HG03442 (cell line): ENCODE results near the gene SLC29A3.

Source experiments
- ATAC-seq: cut with Tn5 transposase; IDR thresholded peaks from one replicate; pipeline ENCODE4 v1.9.1; 2021; ENCODE audit warnings: mild to moderate bottlenecking, moderate library complexity; ENCODE audit not compliant: unreplicated experiment

The SLC29A3 gene

DNA sequence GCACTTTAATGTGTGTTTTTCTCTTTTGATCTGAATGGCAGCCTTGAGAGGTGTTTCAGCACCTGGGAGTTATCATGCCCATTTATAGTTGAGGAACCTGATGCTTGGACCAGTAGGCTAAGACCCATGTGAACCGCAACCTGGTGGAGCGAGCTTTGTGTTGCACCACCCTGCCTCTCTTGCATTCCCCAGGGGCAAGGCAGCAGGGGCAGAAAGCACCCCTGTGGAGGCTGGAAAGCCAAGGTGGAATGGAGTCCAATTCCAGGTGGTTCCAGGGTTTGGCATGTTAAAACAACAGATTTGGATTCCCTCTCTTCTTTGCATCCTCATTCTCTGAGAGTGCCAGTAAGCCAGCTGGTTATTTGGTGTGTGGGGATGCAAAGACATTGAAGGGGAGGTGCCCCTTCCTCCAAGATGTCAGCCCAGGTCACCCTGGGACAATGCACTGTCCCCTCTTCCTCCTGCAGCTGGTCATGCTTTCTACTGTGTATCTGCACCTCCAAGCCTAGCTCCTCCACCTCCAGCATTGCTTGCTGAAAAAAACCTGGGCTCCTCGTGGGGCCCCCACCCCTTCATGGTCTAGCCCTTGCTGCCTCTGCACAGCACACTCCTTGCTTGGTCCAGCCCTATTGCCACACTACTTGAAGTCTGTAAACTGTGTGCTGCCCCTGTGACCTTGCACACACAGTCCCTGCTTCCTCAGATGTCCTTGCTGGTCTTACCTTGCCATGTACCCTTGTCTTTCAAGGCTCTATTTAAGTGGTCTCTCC, 72.0 kb downstream of the SLC29A3 start:
- ATAC-seq, result no peak

DNA sequence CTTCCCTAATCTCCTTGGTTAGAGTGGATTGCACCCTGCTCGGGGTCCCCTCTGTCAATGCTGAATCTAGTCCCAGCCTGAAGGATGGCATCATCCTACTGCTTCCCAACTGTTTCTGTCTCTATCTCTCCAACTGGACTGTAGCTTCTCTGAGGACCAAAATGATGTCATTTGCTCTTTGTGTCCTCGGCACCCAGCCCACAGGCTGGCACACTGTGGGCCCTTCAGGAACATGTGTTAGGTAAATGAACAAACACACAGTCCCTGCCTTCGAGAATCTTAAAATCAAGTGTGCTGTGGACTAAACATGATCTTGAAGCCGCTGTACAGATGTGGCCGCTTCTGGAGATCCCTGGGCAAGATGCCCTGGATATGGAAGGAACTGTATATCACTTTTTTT, 72.6 kb downstream of the SLC29A3 start:
- no peak for ATAC-seq

DNA sequence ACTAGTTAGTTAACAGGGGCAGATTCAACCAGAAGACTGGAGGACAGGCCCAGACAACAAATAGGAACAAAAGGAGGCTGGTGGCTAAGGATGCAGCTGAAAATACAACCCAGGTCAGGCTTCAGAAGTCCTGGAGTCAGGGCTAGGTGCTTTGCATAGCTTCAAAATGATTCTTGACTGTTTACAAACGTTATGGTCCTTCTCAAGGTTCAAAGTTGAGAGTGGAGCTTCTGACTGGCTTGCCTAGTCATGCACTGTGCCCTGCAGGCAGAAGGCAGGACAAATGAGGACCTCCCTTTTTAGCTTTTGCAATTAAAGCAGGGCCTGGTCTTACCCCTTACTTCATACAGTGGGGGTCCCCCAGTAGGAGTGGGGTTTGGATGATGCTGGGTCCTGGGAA, 73.2 kb downstream of the SLC29A3 start:
- no peak for ATAC-seq

DNA sequence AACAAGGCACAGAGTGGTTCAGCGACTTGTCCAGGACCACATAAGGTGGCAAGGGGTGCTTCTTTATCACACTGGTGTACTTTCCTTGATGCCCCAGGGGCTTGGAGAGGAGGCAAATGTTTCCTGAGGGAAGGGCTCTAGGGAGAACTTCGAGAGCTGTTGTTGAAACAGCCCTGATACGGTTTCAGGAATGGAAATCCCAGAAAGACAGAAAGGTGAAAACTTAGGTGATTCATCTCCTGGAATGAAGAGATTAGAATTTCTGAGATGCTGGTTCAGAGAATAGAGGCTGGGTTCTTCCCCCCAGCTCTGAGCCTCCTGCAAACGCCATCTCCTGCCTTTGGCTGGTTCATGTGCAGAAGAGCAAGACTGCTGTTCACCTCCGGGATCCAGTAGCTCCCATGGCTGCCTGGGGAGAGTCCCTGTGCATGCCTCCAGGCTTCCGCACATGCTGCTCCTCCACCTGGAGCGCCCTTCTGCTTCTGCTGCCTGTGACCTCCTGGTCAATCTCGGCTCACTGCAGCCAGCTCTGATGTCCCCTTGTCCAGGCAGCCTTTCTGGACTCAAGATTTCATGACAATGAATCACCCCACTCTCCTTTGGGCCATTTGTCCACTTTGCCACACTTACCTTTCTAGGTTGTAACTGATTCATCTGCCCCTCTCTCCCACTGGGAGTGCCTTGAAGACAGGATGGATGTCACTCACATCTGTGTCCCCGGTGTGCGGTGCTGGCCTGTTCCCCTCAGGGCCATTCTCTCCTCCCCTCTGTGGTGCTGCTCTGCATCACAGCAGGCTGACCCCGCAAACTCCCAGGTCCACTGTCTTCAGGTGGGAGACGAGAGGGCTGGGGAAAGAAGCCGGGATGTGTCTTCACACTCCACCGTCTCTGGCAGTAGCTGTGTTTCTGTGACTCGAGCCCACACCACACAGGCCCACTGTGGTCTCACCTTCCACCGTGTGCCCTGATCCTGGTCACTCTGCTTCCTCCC, 74.0 kb downstream of the SLC29A3 start:
- ATAC-seq, result no peak

DNA sequence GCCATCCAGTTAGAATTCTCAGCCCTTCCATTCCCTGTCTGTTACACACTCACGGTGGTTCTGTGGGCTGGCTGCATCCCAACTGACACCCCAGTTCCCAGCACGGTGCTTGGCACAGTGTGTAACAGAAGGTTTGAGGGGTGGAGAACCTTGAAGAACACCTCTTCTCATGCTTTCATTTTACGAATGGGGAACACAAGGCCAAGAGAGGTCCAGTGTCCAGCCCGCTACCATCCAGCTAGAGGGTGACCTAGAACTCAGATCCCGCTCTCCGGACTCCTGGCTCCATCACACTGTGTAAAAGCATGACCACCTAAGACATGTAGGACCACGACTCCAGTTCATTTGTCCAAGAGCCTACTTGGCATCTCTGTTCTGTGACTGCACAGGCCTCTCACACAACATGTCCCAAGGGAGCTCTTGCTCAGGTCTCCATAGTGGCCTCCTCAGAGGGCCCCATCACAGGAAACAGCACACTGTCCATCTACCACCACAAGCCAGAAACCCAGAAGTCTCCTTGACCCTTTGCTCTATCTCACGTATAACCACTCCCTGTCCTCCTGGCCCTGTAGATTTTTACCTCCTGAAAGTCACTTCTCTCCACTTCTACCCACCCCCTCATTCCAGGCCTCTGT, 74.9 kb downstream of the SLC29A3 start:
- no peak for ATAC-seq

DNA sequence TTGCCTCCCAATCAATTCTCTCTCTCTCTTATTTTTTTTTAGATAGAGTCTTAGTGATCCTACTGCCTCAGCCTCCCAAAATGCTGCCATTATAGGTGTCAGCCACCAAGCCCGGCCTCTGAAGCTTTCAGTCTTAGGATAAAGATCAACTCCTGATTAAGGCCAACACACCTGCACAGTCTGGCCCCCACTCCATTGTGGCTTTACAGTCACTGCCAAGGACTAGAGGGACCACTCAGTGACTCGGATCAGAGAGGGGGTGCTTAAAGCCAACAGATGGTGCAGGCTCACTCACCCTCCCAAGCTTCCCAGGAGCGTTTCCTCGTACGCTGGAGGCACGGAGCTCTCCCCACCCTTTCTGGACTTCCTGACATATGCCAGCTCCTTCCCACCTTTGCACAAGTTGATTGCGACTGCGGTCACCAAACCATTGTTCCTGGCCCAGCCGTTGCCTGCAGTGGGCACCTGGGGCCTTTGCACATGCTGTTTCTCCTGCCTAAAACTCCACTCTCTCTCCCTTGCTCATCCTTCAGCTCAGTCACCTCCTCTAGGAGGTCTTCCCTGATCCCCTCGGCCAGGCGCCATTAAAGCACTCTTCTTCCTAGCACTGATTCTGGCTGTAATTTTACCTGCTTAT, 76.0 kb downstream of the SLC29A3 start:
- ATAC-seq, result no peak

DNA sequence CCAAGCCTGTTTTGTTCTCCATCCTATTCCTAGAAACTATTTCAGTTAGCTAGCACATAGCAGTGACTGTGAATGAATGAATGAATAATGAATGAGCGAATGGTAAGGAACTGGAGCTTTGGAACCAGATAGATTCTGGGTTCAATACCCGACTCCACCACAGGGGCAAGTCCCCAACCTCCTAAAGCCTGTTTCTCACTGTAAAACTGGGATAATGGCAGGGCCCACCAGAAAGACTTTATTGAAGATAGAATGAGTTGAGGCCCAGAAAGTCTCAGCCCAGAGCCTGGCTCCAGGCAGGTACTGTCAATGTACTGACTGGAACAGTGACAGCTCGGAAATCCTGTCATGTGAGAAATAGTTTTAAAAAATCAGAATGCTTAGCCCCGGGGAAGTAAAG, 76.6 kb downstream of the SLC29A3 start:
- ATAC-seq, result no peak

DNA sequence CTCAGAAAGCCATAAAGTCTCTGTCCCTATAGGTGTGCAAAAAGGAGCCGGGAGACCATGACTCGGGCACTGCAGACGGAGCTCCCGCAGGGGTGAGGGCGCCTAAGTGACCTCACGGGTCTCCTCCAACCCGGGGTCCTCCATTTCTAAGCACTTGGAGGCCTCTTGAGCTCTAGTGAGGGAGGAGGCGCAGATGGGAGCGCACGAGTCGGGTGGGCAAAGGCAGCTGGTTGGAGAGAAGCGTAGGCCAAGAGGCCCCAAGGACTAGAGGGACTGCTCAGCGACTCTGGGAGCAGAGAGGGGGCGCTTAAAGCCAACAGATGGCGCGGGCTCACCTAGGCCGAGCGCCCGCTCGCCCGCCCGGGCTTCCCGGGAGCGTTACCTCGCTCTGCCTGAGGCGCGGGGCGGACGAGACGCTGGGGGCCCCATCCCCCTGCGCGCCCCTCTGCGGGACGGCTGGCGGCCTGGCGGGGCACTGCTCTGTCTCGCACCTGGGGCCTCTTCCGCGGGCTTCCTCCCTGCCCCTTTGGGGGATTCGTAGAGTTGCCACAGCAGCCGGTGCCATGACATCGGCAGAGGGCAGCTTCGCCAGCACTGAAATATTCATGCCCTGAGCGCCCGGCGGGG, 77.1 kb downstream of the SLC29A3 start:
- ATAC-seq, result no peak

DNA sequence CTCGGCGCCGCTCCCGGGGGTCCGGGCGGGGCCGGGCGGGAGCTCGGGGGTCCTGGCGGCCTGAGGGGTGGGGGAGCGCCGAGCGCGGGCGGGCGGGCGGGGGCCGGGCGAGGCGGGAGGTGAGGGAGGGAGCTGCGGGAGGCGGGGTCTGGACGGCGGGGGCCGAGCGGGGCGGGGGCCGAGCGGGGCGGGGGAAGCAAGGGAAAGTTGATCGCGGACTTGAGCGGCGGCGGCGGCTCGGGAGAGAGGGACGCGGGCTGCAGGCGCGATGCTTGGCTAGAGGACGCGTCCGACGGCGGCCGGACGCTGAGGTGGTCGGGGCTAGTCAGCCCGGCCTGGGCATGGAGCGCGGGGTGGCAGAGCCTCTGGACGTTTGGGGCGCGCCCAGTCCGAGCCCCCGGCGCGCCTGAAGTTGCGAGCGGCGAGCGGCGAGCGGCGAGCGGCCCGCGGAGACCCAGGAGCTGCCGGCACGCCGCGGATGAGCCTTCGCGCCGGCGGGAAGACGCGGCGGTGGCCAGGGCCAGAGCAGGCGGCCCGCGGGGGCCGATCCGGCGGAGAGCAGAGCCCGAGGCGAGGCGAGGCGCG, 77.7 kb downstream of the SLC29A3 start, which contains the start of gene CDH23:
Gene CDH23 (plus strand): TSS at position 210 of the 585 bp plus-strand sequence. CDS start 42,912 bp downstream, outside the sequence.
- ATAC-seq, result no peak

DNA sequence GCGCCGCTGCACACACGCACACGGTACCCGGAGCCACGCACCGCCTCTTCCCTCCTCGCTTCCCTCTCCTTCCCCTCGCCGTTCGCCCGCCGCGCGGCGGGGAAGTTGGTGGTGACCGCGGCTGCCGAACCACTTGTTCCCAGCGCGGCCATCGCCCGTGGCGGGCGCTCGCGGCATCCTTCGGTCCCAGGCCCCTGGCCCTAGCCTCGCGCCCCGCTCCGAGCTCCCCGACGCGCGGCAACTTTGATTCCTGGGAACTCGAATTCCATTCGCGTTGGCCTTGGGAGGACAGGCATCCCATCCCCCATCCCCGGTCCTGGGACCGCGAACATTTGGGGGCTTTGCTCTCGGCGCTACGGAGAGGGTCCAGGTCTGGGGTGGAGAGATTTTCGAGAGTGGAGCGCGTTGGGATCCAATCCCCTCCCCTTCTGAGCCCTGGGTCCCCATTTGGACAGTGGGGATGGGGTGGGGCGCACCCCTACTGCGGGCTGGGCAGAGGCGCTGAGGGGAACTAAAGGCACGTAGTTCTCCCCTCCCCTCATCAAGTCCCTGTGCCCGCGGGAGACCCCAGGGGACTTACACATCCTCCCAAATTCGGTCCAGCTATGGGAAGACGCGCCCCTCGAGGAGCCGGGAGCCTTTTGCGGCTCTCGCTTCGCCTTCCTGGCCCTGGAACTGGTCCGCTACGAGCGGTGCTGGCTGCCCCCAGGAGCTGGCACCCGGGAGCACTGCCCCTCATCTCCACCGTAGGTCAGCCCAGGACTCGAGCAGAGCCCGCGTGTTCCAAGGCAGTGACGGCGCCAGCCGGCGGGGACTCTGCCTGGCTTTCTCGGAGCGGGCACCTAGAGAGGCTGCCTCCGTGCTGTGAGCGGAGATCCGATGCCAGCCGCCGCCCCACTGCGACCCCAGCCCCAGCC, 78.5 kb downstream of the SLC29A3 start:
- ATAC-seq, result no peak

DNA sequence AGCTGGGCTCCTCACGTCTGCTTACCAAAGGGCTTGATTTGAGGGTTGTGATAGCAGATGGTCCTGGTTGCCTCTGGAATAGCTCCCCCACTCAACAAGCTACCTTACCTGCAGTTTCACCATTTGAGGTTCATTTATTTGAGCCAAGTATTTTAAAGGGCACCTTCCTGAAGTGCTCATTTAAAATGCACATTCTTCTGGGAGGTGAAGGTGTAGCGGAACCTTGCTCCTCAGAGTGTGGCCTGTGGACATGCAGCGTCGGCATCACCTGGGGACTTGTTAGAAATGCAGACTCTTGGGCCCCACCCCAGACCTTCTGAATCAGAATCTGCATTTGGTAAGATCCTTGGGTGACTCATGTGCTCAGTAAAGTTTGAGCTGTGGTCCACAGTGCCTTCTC, 79.9 kb downstream of the SLC29A3 start:
- no peak for ATAC-seq

DNA sequence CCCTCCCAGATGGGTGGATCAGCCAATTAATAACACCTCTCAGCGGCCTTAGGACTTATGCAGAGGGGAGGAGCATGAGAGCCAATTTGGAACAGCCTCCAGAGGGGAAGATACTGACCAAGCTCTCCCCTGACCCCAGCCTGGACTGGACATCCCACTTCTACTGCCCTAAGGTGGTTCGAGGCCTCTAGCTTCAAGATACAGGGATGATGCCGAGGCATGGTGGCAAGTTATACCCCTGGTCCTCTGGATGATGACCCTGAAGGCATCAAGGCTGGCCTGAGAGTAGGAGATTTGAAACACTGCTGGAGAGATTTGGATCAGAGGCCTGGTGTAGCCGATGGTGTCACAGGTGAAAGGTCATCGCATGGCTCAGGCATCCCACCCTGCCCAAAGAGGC, 80.9 kb downstream of the SLC29A3 start:
- no peak for ATAC-seq

DNA sequence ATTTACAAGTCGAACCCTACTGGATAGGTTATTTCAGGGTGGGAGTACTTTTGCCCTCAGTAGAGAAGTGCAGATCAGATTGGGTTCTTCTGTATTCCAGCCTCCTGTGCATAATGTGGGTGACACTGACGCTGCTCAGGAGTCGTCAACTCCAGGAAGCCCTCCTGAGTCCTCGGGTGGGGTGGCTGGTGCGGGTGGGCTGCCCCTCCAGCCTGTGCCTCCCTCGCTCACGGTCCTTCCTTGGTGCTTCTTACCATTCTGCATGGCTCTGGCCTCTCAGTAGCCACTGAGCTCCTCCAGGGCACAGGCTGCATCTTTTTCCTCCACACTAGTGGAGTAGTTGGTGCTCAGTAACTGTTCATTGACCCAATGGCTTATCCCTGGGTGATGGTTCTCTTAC, 82.0 kb downstream of the SLC29A3 start:
- ATAC-seq, result no peak

DNA sequence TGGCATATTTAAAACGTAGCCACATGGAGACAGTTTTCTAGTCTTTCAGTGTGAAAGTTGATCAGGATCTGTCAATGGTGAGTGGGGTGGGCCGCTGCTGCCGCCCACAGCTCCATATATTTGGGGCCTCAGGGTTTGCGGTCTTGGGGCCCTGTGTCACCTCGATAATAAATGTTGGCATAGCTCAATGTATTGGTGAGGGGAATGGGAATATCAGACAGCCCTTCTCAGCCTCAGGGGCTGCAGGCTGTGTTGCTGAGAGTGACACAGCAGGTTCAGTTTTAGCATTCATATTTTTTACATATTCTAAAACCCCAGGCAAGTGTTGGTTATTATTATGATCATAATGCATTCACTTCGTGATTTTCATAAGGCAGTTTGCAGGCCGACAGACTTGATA, 82.9 kb downstream of the SLC29A3 start:
- no peak for ATAC-seq

DNA sequence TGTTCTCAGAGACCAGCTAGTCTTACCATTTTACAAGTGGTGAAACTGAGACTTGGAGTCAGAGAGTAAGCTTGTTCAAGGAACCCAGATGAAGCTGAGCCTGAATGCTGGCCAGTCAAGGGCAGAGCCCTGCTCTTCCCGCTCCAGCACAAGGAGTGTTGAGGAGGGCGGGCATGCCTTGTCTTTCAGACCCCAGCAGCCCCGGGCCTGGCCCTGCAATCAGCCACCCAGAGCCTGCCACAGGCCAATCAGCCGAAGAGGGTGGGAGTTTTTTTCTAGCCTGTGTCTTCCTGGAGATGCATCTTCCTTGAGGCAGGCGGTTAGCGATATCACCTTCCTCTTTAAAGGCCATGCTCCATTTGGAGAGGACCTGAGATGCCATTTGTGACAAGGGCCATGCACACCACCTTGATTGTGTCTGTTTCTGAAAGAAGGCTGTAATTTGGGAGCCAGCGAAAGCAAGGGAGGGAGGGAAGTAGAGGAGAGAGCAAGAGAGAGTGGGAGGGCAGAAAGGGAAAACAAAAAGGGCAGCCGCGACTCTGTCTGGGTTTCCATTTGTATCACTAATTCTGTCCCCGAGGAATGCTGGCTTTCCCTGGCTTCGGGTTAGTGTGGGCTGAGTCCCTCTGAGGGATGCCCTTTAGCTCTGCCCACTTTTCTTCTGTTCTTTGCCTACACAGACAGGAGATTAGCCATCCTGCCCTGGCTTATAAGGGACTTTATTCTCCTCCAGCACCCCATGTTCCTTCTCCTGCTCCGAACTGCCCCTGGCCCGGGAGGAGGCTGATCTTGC, 85.6 kb downstream of the SLC29A3 start:
- no peak for ATAC-seq

DNA sequence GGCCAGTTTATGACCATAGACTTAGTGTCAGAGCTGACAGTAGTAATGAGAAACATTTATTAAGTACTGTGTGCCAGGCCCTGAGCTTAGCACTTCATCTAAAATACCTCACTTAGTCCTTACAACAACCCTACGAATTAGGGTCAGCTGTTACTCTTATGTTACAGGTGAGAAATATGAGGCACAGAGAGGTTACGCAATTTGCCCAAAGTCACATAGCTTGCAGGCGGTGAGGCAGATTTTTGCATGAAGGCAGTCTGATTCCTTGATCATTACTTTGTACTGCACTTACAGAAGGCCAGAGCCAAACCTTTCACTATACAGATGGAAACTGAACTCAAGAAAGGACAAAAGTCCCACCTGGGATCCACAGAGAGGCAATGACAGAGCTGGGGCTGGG, 87.8 kb downstream of the SLC29A3 start:
- ATAC-seq, result no peak

DNA sequence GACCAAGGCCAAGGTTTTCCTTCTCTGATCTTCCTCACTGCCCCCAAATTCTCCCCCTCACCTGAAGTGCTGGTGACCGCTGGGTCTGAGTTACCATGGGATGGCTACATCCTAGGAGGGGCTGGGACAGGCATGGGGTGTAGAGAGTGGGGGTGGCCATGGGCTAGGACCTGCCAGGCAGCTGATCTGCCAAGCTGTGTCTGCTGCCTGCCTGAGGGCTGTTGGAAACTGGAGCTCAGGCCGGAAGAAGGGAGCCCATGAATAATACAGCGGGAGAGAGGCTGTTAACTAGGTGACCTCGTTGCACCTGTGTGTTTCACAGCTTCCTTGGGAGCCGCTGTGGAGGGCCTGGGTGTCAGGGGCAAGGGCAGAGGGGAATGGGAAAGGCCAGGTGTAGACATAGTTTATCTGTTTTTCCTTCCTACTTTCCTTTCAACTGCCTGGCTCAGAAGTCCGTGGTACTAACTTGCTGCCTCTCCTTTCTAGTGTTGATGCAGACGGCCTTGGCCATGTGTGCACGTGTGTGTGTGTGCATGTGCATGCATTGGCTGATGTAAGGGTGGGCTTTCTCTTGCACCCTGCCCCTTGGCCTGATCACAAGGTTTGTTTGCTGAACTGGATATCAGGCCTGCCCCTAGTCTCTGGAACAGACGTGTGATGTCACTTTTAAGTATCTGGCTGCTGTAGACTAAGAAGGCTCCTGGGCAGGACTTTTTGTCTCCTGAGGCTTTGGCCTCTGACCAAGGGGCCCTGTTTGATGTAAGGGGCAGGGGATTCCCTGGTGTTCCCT, 89.6 kb downstream of the SLC29A3 start:
- ATAC-seq, result no peak
